ENCODE results near the gene FBXO5. TPM values are rescaled to one million over a fixed set of nuclear protein-coding genes. Genes with fewer than 3 reads are reported as not detected.
"Not testable (repeated sequence)": the region's sequence is repeated elsewhere in the genome, so short reads cannot be mapped to it uniquely, and the experiment has no call there.

FBXO5 gene
- total RNA-seq, 2 experiments from 2014 or later, result 40.9 to 44.0 TPM

DNA sequence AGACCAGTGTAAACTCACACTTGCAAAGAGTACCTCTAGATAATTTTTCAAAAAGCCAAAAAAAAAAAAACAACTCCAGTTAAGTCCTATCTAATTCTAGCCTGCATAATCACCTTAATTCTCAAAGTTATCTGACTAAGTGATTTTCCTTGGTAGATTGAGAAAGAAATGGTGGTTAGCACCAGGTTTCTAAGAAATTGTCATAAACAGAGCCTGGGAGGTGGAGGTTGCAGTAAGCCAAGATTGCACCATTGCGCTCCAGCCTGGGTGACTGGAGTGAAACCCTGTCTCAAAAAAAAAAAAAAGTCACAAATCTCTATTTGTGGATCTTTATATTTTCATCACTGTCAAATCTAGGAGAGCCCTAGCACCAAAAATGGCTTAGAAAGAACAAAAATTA lies 8.9 kb downstream of the FBXO5 start:
- intact Hi-C loops (cut with micrococcal nuclease), result no loop called here
- Mint-ChIP-seq H3K4me3 (no peak overlapping the region), H3K36me3 (ENCODE audit: low read depth) (peaks cover 88% of the 10 kb centered on the region), H3K4me1 (ENCODE audit: low read depth) (peaks cover 37% of the 10 kb centered on the region), H3K27ac (no peak overlapping the region), H3K27me3 (no peaks in the 10 kb centered on the region), H3K9me3 (peaks cover 12% of the 10 kb centered on the region)
- ATAC-seq (no peak), DNase-seq (no peak)
- TF ChIP-seq, protein P1, sequence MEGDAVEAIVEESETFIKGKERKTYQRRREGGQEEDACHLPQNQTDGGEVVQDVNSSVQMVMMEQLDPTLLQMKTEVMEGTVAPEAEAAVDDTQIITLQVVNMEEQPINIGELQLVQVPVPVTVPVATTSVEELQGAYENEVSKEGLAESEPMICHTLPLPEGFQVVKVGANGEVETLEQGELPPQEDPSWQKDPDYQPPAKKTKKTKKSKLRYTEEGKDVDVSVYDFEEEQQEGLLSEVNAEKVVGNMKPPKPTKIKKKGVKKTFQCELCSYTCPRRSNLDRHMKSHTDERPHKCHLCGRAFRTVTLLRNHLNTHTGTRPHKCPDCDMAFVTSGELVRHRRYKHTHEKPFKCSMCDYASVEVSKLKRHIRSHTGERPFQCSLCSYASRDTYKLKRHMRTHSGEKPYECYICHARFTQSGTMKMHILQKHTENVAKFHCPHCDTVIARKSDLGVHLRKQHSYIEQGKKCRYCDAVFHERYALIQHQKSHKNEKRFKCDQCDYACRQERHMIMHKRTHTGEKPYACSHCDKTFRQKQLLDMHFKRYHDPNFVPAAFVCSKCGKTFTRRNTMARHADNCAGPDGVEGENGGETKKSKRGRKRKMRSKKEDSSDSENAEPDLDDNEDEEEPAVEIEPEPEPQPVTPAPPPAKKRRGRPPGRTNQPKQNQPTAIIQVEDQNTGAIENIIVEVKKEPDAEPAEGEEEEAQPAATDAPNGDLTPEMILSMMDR (IDR thresholded peaks at IDR 0.05), result no peak
- ChIA-PET POLR2A (no interaction called here), CTCF (interaction anchor here (0.7 to 1.0 kb wide), 2 partner anchors 20 to 26 kb away, joined by 3 read pairs; no protein-coding TSS in a partner anchor)

- H3K27me3 Mint-ChIP-seq, result no peaks in the 10 kb centered on the region
- H3K9me3 Mint-ChIP-seq, result peaks cover 26% of the 10 kb centered on the region
- TF ChIP-seq, protein P1 (IDR thresholded peaks at IDR 0.05), result no peak
- peaks cover 7% of the 10 kb centered on the region for H3K4me1 Mint-ChIP-seq (ENCODE audit: low read depth)
- ATAC-seq, result no peak
- no peak overlapping the region for H3K4me3 Mint-ChIP-seq
- intact Hi-C loops (cut with micrococcal nuclease), result no loop called here
- ChIA-PET POLR2A (interaction anchor here (0.7 to 1.4 kb wide), 3 partner anchors 9 to 664 kb away, joined by 3 to 5 read pairs (median 4); partner anchors contain the start of gene FBXO5), CTCF (interaction anchor here (0.8 kb wide), 1 partner anchor 10 kb away, joined by 4 read pairs; no protein-coding TSS in a partner anchor)
- peaks cover 54% of the 10 kb centered on the region for H3K36me3 Mint-ChIP-seq (ENCODE audit: low read depth)
- no peak overlapping the region for H3K27ac Mint-ChIP-seq
- no peak for DNase-seq
Measured at GRCh38 chr6:152969688-152970418, 13.0 kb downstream of the FBXO5 start.

- peaks cover 23% of the 10 kb centered on the region for H3K36me3 Mint-ChIP-seq (ENCODE audit: low read depth)
- H3K27ac Mint-ChIP-seq; H3K27me3 Mint-ChIP-seq; ATAC-seq; H3K4me1 Mint-ChIP-seq (ENCODE audit: low read depth); POLR2A ChIA-PET; DNase-seq; intact Hi-C loops (cut with micrococcal nuclease); CTCF ChIA-PET; H3K4me3 Mint-ChIP-seq: not testable (repeated sequence)
- H3K9me3 Mint-ChIP-seq, result peaks cover 25% of the 10 kb centered on the region
Measured at GRCh38 chr6:152966168-152966894, 16.5 kb downstream of the FBXO5 start.

DNA sequence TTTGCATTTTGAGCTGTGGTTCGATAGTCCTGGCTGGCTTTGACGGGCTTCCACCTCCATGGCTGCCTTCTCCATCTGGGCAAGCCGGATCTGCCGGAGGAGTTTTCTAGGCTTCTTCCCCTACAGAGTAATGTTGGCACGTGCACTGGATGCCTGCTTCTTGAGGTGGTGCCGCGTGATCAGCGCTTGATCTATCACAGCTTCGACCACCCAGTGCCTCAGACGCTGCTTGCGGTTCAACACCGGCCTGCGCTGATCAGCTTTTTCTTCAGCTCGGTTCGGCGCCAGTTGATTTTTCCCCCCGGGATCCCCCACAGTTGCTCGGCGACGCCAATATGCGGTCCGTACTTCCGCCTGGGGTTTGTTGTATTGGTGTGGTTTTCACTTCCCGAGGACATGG lies 23.5 kb downstream of the FBXO5 start:
- H3K36me3 Mint-ChIP-seq (ENCODE audit: low read depth), result no peaks in the 10 kb centered on the region
- H3K9me3 Mint-ChIP-seq, result no peaks in the 10 kb centered on the region
- intact Hi-C loops (cut with micrococcal nuclease), result no loop called here
- no peak for ATAC-seq
- peaks cover 7% of the 10 kb centered on the region for H3K27me3 Mint-ChIP-seq
- no peak overlapping the region for H3K27ac Mint-ChIP-seq
- ChIA-PET CTCF (no interaction called here), POLR2A (no interaction called here)
- DNase-seq, result no peak
- no peak overlapping the region for H3K4me3 Mint-ChIP-seq
- no peaks in the 10 kb centered on the region for H3K4me1 Mint-ChIP-seq (ENCODE audit: low read depth)
- TF ChIP-seq, protein P1 (IDR thresholded peaks at IDR 0.05), result no peak

DNA sequence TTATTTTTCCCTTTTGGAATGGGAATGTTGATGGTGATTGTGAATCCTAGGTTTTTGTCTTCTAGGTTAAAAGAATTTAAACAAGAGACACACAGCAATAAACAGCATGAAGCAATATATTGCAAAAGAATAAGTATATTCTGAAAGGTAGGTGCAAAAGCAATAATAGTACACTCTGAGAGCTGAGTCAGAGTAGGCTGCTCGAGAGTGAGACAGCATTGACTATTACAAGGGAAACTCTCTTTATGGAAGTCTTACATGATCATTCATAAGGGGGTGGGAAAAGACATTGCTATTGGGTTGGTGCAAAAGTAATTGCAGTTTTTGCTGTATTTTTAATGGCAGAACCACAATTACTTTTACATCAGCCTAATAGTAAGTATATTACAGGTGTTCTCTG lies 25.0 kb downstream of the FBXO5 start:
- H3K27ac Mint-ChIP-seq, result no peak overlapping the region
- DNase-seq (no peak), ATAC-seq (no peak)
- intact Hi-C loops (cut with micrococcal nuclease), result no loop called here
- H3K36me3 Mint-ChIP-seq (ENCODE audit: low read depth), result no peaks in the 10 kb centered on the region
- POLR2A ChIA-PET, result no interaction called here
- no peaks in the 10 kb centered on the region for H3K9me3 Mint-ChIP-seq
- peaks cover 9% of the 10 kb centered on the region for H3K27me3 Mint-ChIP-seq
- H3K4me3 Mint-ChIP-seq, result no peak overlapping the region
- CTCF ChIA-PET, result no interaction called here
- TF ChIP-seq, protein P1 (IDR thresholded peaks at IDR 0.05), result no peak
- H3K4me1 Mint-ChIP-seq (ENCODE audit: low read depth), result no peaks in the 10 kb centered on the region
